Aorta (tissue), 5 donors: Measurements from ENCODE around the gene PPP3R1. TPM values are rescaled to one million over a fixed set of nuclear protein-coding genes. Genes with fewer than 3 reads are reported as not detected.

Source experiments
- ATAC-seq: fragments of 200-7000 bp; cut with Tn5 transposase; one replicate; pipeline ENCODE4 v1.9.1; 2022; ENCODE audit warnings: moderate library complexity; ENCODE audit not compliant: low FRiP score
- DNase-seq, 2 donors: peaks; one replicate each; pipeline ENCODE4 v3.0.0-alpha.2; 2020
- H3K27ac ChIP-seq, 2 donors: one replicate each; pipeline ENCODE4 v1.5.1; 2013; ENCODE audit warnings: low read length in 2 of 2, mild to moderate bottlenecking in 2 of 2, moderate library complexity in 2 of 2, control low read depth in 1 of 2, inconsistent platforms in 1 of 2, low read depth in 1 of 2
- H3K27me3 ChIP-seq, 2 donors: one replicate each; pipeline ENCODE4 v1.6.1; 2013; ENCODE audit warnings: control low read depth in 1 of 2, low read length in 1 of 2, mild to moderate bottlenecking in 1 of 2, moderate library complexity in 1 of 2; ENCODE audit not compliant: insufficient read depth in 2 of 2, control insufficient read depth in 1 of 2
- H3K36me3 ChIP-seq, 2 donors: one replicate each; pipeline ENCODE4 v1.6.1; 2013; ENCODE audit warnings: control low read depth in 1 of 2, low read length in 1 of 2, mild to moderate bottlenecking in 1 of 2; ENCODE audit not compliant: insufficient read depth in 2 of 2, control insufficient read depth in 1 of 2
- H3K4me1 ChIP-seq, 2 donors: one replicate each; pipeline ENCODE4 v1.6.1; 2013; ENCODE audit warnings: low read length in 2 of 2, control low read depth in 1 of 2, mild to moderate bottlenecking in 1 of 2, moderate library complexity in 1 of 2; ENCODE audit not compliant: insufficient read depth in 2 of 2, control insufficient read depth in 1 of 2
- H3K4me3 ChIP-seq, 2 donors: one replicate each; pipeline ENCODE4 v1.5.1; 2013; ENCODE audit warnings: low read length in 2 of 2, control low read depth in 1 of 2, mild to moderate bottlenecking in 1 of 2
- H3K9me3 ChIP-seq: one replicate; pipeline ENCODE4 v1.6.1; 2013; ENCODE audit warnings: mild to moderate bottlenecking, low read length; ENCODE audit not compliant: control insufficient read depth
- WGBS, 2 donors: extraction: QIAGEN DNeasy Blood & Tissue Kit; methylation state at CpG; one replicate each; pipeline ENCODE4 v1.1.7; 2013; 5-methylcytosine and 5-hydroxymethylcytosine counted together
- intact Hi-C, 2 donors: fragments of 100-400 bp; cut with DNase I; formaldehyde crosslinking; loops; one replicate each; pipeline versions ENCODE4 v1.14.2 to v1.15.0; 2022
- polyA plus RNA-seq, 2 donors: library from polyadenylated mRNA; stranded (reverse); fragments of 200-250 nt; gene quantifications; one replicate each; pipeline ENCODE4 v1.2.3, GENCODE V29; 2013
- total RNA-seq, 2 donors: library from RNA; stranded (reverse); fragmentation: NEBNext Ultra II Directional; extraction: Animal tissue kit (Norgen Biotek cat#: 25700); gene quantifications; one replicate each; pipeline ENCODE4 v1.2.1, GENCODE V29; 2021
- donor health status: healthy with polysubstance abuse.
- donor health status: Bipolar disorder and iron deficiency.
- donor health status: DM: no; HTN: no; CAD: no.
- donor health status: DM: no; HTN: no; CAD: no.
- donor health status: DM: yes; HTN: yes; CAD: no.

PPP3R1 gene
- total and polyA plus RNA-seq, 4 donors, result 16.6 to 51.0 (median 36.5) TPM

- Histone ChIP-seq H3K4me1 (no peaks in the 10 kb centered on the region), H3K4me3 (no peak overlapping the region), H3K27ac (no peak overlapping the region), H3K27me3 (no peaks in the 10 kb centered on the region), H3K9me3 (no peaks in the 10 kb centered on the region), H3K36me3 (no peaks in the 10 kb centered on the region)
- DNase-seq (no peak), ATAC-seq (no peak)
- 21 to 22% methylated on average over 5 of the region's 5 CpGs for WGBS, 2 donors
- intact Hi-C loops, result no loop called here
Observed at GRCh38 chr2:68290901-68291300, 38.6 kb upstream of the PPP3R1 start.

GRCh38 chr2:68287580-68288441, 35.5 kb upstream of the PPP3R1 start:
- Histone ChIP-seq H3K4me3 (no peak overlapping the region), H3K9me3 (no peaks in the 10 kb centered on the region), H3K4me1 (no peaks in the 10 kb centered on the region), H3K27me3 (no peaks in the 10 kb centered on the region), H3K36me3 (no peaks in the 10 kb centered on the region), H3K27ac (peak overlapping the region in 1 of 2 donors; percentile 51)
- intact Hi-C loops, result loop anchor here in 1 of 2 donors (10.0 kb wide), 1 partner anchor 93 kb away; no protein-coding TSS in a partner anchor
- ATAC-seq (peak; percentile 75), DNase-seq (peak in 1 of 2 donors; percentile 61)
- WGBS, 2 donors, result 5 to 8% methylated on average over 10 of the region's 10 CpGs

- H3K27ac ChIP-seq, result no peak overlapping the region
- H3K27me3 ChIP-seq, result no peaks in the 10 kb centered on the region
- peak; percentile 55 for ATAC-seq
- no peaks in the 10 kb centered on the region for H3K36me3 ChIP-seq
- DNase-seq, result no peak
- WGBS, 2 donors, result 85 to 88% methylated on average over 3 of the region's 3 CpGs
- intact Hi-C loops, result loop anchor here (5.0 to 10.0 kb wide), 2 partner anchors 90 to 163 kb away; no protein-coding TSS in a partner anchor
- no peaks in the 10 kb centered on the region for H3K4me1 ChIP-seq
- no peaks in the 10 kb centered on the region for H3K9me3 ChIP-seq
- H3K4me3 ChIP-seq, result no peak overlapping the region
Observed at GRCh38 chr2:68284896-68285295, 32.6 kb upstream of the PPP3R1 start.

GRCh38 chr2:68283419-68283812, 31.1 kb upstream of the PPP3R1 start:
- intact Hi-C loops, result loop anchor here (5.0 to 10.0 kb wide), 2 partner anchors 89 to 161 kb away; no protein-coding TSS in a partner anchor
- H3K9me3 ChIP-seq, result no peaks in the 10 kb centered on the region
- WGBS, 2 donors, result 92 to 96% methylated on average over 1 of the region's 1 CpG
- H3K4me3 ChIP-seq, result no peak overlapping the region
- H3K27ac ChIP-seq, result no peak overlapping the region
- DNase-seq, result no peak
- no peaks in the 10 kb centered on the region for H3K4me1 ChIP-seq
- H3K36me3 ChIP-seq, result no peaks in the 10 kb centered on the region
- H3K27me3 ChIP-seq, result no peaks in the 10 kb centered on the region
- ATAC-seq, result no peak

- Histone ChIP-seq H3K27ac (no peak overlapping the region), H3K27me3 (no peaks in the 10 kb centered on the region), H3K4me1 (no peaks in the 10 kb centered on the region), H3K9me3 (no peaks in the 10 kb centered on the region), H3K4me3 (peak overlapping the region in 1 of 2 donors; percentile 18), H3K36me3 (no peaks in the 10 kb centered on the region)
- no peak for ATAC-seq
- 36 to 37% methylated on average over 5 of the region's 5 CpGs for WGBS, 2 donors
- intact Hi-C loops, result loop anchor here (5.0 to 10.0 kb wide), 2 partner anchors 88 to 161 kb away; no protein-coding TSS in a partner anchor
- no peak for DNase-seq
Observed at GRCh38 chr2:68282811-68283418, 30.6 kb upstream of the PPP3R1 start.

- Histone ChIP-seq H3K9me3 (no peaks in the 10 kb centered on the region), H3K27me3 (no peaks in the 10 kb centered on the region), H3K4me1 (no peaks in the 10 kb centered on the region), H3K27ac (no peak overlapping the region), H3K36me3 (no peaks in the 10 kb centered on the region), H3K4me3 (no peak overlapping the region)
- intact Hi-C loops, result loop anchor here (5.0 to 10.0 kb wide), 2 partner anchors 86 to 158 kb away; no protein-coding TSS in a partner anchor
- DNase-seq (no peak), ATAC-seq (no peak)
- 84 to 91% methylated on average over 1 of the region's 1 CpG for WGBS, 2 donors
Observed at GRCh38 chr2:68280796-68281195, 28.5 kb upstream of the PPP3R1 start.

- no peak for ATAC-seq
- DNase-seq, result no peak
- Histone ChIP-seq H3K4me1 (no peaks in the 10 kb centered on the region), H3K27ac (no peak overlapping the region), H3K36me3 (no peaks in the 10 kb centered on the region), H3K27me3 (no peaks in the 10 kb centered on the region), H3K9me3 (no peaks in the 10 kb centered on the region), H3K4me3 (no peak overlapping the region)
- intact Hi-C loops, result loop anchor here (5.0 to 10.0 kb wide), 2 partner anchors 86 to 158 kb away; no protein-coding TSS in a partner anchor
- WGBS, 2 donors, result 68 to 80% methylated on average over 1 of the region's 1 CpG
Observed at GRCh38 chr2:68280348-68280747, 28.0 kb upstream of the PPP3R1 start.

- Histone ChIP-seq H3K27ac (no peak overlapping the region), H3K4me3 (no peak overlapping the region), H3K4me1 (no peaks in the 10 kb centered on the region), H3K27me3 (no peaks in the 10 kb centered on the region), H3K36me3 (no peaks in the 10 kb centered on the region), H3K9me3 (no peaks in the 10 kb centered on the region)
- intact Hi-C loops, result loop anchor here (5.0 to 10.0 kb wide), 2 partner anchors 85 to 157 kb away; no protein-coding TSS in a partner anchor
- ATAC-seq (no peak), DNase-seq (no peak)
- WGBS, 2 donors, result 59 to 67% methylated on average over 4 of the region's 4 CpGs
Observed at GRCh38 chr2:68279691-68280090, 27.4 kb upstream of the PPP3R1 start.
